HG03097 (cell line): ENCODE results near the gene BOLA2.
A peak's percentile ranks its signal among the peaks of the same experiment; 100 is the strongest.
"Not testable (repeated sequence)": the region's sequence is repeated elsewhere in the genome, so short reads cannot be mapped to it uniquely, and the experiment has no call there.

Source experiments
- ATAC-seq: cut with Tn5 transposase; IDR thresholded peaks from one replicate; pipeline ENCODE4 v1.9.1; 2021; ENCODE audit not compliant: unreplicated experiment, low FRiP score

The BOLA2 gene

DNA sequence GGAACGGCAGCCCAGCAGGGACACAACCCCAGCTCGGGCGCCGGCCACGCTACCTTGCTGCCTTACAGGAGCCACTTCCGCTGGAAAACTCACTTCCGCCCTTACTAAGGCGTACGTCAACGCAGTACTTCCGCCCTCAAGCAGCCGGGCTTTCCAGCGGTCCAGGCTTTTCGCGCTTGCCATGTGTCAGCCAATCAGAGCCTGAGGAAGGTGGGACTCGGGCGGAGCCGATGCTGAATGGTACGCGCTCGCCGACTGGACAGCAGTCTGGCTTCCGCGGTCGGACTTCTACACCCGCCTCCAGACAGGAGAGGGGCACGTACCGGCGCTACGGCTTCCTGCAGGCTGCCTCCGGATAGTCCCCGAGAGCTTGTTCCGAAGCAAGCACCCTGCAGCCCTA lies at the start of gene BOLA2, which contains the start of gene SLX1B:
Gene BOLA2 (minus strand): TSS at position 83 of the 400 bp plus-strand sequence. CDS start 98 bp downstream, outside the sequence.
Gene SLX1B (plus strand): TSS at position 265 of the 400 bp plus-strand sequence.
- ATAC-seq: peak; percentile 87

- not testable (repeated sequence) for ATAC-seq
These were observed 28.1 kb upstream of the BOLA2 start for GRCh38 chr16:29482276-29482675.

DNA sequence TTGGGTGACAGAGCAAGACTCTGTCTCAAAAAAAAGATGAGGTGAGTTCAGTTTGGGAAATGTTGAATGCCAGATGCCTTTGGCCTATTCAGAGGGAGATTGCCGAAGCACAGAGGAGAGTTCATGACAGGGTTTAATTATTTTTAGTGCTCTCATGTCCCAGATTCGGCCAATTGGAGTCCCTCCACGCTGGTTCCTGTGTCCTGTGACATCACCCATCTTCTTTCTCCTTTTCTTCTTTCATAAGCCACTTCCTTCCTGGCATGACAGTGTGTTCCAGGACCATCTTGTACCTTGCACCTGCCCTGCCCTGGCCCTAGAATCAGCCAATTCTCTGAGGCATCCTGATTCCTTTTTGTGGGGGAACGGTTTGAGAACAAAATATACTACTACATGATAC lies 17.9 kb upstream of the BOLA2 start:
- ATAC-seq: not testable (repeated sequence)

DNA sequence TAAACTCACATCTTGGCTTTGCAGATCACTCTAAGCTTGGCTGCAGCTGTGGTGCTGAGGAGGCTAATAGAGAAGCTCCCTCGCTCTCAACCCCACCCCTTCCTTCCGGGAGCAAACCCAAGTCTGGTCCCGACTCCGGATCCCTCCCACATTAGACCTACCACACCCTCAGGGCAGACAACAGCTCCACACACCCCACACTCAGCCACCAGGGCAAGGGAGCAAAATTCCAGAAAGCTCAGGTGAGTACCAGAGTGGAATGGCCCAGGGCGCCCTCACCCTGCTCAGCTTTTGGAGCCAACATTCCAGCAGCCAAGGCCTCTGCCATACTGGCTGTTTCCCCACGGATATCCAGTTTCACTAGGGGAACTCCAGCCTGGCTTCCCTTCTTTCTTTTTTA lies 15.5 kb upstream of the BOLA2 start:
- ATAC-seq: not testable (repeated sequence)

- ATAC-seq: not testable (repeated sequence)
These were observed 13.7 kb upstream of the BOLA2 start for GRCh38 chr16:29467654-29468366.

DNA sequence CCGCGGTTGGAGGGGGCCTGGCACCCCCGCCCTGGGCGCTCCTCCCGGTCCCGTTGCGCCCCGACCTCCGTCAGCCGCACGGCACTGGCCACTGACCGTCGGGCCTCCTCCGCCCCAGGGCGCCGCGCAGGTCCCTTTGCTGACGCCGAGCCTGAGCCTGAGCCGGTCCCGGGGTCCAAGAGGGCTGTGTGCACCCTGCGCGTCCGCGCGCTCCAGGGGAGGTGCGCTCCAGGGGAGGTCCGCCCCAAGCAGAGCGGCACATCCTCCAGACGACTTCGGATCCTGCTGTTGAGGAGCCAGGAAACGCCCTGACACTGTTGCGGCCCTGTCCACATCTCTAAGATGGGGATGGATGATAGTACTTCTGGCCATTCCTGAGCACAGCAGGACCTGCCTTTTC lies 12.8 kb upstream of the BOLA2 start:
- ATAC-seq: not testable (repeated sequence)

GRCh38 chr16:29465985-29466824 lies 12.1 kb upstream of the BOLA2 start:
- ATAC-seq: not testable (repeated sequence)

GRCh38 chr16:29460647-29461030 lies 6.5 kb upstream of the BOLA2 start:
- not testable (repeated sequence) for ATAC-seq

DNA sequence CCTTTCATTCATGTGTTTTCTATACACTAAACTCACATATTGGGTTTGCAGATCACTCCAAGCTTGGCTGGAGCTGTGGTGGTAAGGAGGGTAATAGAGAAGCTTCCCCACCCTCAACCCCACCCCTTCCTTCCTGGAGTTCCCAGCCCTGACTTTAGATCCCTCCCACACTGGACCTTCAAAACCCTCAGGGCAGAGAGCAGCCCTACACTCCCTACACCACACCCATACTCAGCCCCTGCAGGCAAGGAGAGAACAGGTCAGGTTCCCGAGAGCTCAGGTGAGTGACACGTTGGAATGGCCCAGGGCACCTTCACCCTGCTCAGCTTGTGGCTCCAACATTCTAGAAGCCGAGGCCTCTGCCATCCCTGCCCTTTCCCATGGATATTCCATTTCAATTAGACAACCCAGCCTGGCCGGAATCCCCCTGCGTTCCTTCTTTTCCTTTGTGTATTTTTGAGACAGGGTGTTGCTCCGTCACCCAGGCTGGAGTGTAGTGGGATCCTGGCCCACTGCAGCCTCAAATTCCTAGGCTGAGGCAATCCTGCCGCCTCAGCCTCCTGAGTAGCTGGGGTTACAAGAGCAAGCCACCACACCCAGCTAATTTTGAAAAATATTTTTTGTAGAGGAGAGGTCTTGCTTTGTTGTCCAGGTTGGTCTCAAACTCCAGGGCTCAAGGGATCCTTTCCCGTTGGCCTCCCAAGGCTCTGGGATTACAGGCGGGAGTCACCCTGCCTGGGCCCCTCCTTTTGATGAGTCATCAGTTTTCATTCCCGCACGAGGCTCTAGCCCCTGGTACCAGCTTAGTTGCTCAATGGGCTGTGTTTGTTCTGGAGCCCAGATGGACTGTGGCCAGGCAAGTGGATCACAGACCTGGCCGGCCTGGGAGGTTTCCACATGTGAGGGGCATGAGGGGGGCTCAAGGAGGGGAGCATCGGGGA lies 5.8 kb upstream of the BOLA2 start, which contains the start of gene SULT1A4:
Gene SULT1A4 (plus strand): TSS at position 208 of the 941 bp plus-strand sequence. CDS start 1,473 bp downstream, outside the sequence.
- not testable (repeated sequence) for ATAC-seq

- not testable (repeated sequence) for ATAC-seq
These were observed 3.5 kb upstream of the BOLA2 start for GRCh38 chr16:29457660-29458059.

DNA sequence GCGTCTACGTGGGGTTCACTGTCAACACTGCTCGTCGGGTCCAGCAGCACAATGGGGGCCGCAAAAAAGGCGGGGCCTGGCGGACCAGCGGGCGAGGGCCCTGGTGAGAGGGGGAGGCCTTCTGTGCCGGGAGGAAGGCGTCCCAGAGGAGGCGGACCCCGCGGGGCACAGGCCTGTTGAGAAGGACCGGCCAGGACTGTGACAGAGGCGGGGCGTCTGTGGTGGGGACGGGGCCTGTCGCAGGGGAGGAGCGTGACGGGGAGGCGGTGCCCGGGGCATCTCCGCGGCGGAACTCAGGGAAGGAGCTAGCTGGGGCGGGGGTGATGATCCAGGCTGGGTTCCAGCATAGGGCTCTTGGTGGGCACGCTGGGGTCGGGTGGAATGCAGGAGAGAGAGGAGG lies 677 bp upstream of the BOLA2 start:
- peak; percentile 41 for ATAC-seq

GRCh38 chr16:29453754-29454153 lies 397 bp downstream of the BOLA2 start:
- ATAC-seq: peak; percentile 4

DNA sequence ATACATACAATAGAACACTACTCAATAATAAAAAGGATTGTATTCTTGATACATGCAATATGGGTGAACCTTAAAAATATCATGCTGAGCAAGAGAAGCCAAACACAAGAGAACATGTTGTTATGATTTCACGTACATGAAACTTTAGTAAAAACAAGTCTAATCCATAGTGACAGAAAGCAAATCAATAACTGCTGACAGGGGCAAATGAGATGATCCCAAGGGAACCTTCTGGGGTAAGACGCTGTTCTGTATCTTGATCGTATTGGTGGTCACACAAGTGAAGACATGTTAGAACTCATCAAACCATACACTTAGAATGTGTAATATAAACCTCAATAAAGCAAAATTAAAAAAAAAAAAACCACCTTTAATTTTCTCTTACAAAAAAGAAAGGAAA lies 28.8 kb downstream of the BOLA2 start:
- not testable (repeated sequence) for ATAC-seq

DNA sequence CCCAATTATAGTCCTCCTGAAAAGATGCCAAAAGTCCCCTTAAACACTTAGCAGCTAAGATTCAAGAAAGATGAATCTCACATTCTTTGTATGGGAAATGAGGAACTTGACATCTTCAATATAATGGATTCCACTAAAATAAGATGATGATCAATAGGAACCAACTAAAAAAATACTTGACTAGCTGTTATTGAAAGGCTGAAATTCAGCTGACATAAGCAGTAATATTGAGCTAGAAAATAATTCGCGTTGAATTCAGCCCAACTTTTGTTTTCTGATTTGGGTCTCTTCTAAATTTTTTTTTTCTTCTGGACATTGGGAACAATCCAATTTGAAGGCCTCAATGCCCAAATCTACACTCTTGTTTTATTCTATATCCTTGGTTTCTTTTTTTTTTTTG lies 30.6 kb downstream of the BOLA2 start:
- not testable (repeated sequence) for ATAC-seq

DNA sequence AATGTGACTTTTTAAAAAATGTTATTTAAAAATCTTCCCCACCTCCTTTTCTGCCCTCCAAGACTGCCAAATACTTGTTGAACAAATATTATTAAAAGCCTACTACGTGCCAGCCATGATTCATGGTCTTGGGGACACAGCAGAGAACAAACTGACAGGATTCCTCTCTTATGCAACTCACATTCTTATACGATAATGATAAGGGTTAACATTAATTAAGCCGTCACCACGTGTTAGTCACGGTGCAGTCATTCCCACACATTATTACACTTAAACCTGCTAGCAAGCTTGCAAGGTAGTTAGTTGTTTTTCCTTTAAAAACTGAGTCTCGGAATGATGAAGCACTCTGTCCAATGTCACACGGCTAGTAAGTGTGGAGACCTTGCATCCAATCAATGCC lies 48.9 kb downstream of the BOLA2 start:
- not testable (repeated sequence) for ATAC-seq
